Stimulated activated naive CD8-positive, alpha-beta T cell treated with anti-CD3 and anti-CD28 coated beads, Interleukin-15, amount 100 ng/mL, for 72 hours (primary cell): Measurements from ENCODE around the gene C1R.
A peak's percentile ranks its signal among the peaks of the same experiment; 100 is the strongest.

Source experiments
- ATAC-seq: fragments of 150-1000 bp; cut with Tn5 transposase; 2 replicates; pipeline ENCODE4 v1.10.0; 2021; ENCODE audit warnings: mild to moderate bottlenecking, moderate library complexity
- DNase-seq, 2 donors: peaks; one replicate each; pipeline ENCODE4 v3.0.0; 2021 to 2022
- H3K27ac Mint-ChIP-seq, 2 donors: one replicate each; pipeline ENCODE4 v1.8.0; 2022; ENCODE audit warnings: mild to moderate bottlenecking in 2 of 2, mixed read lengths in 2 of 2, moderate library complexity in 2 of 2
- H3K27me3 Mint-ChIP-seq: one replicate; pipeline ENCODE4 v1.8.0; 2022; ENCODE audit warnings: mixed read lengths
- H3K4me1 Mint-ChIP-seq: one replicate; pipeline ENCODE4 v1.8.0; 2022; ENCODE audit warnings: mild to moderate bottlenecking, mixed read lengths
- H3K4me3 Mint-ChIP-seq, 2 donors: one replicate each; pipeline ENCODE4 v1.8.0; 2022; ENCODE audit warnings: mild to moderate bottlenecking in 2 of 2, mixed read lengths in 2 of 2, moderate library complexity in 1 of 2
- H3K9me3 Mint-ChIP-seq, 2 donors: one replicate each; pipeline ENCODE4 v1.8.0; 2022; ENCODE audit warnings: mixed read lengths in 2 of 2

Gene C1R

GRCh38 chr12:7125632-7126227, 33.5 kb upstream of the C1R start:
- ATAC-seq, result no peak
- Mint-ChIP-seq H3K4me3 (no peak overlapping the region), H3K4me1 (peaks cover 24% of the 10 kb centered on the region), H3K27ac (peak overlapping the region in 1 of 2 donors; percentile 43), H3K9me3 (no peaks in the 10 kb centered on the region), H3K27me3 (no peaks in the 10 kb centered on the region)
- DNase-seq, result no peak

- H3K9me3 Mint-ChIP-seq, result no peaks in the 10 kb centered on the region
- DNase-seq, result no peak
- no peak overlapping the region for H3K4me3 Mint-ChIP-seq
- ATAC-seq, result no peak
- no peaks in the 10 kb centered on the region for H3K27me3 Mint-ChIP-seq
- no peak overlapping the region for H3K27ac Mint-ChIP-seq
- peaks cover 7% of the 10 kb centered on the region for H3K4me1 Mint-ChIP-seq
Measured at GRCh38 chr12:7123806-7124522, 31.7 kb upstream of the C1R start.

GRCh38 chr12:7122811-7123769, 30.8 kb upstream of the C1R start:
- ATAC-seq (no peak), DNase-seq (no peak)
- Mint-ChIP-seq H3K4me1 (no peaks in the 10 kb centered on the region), H3K27ac (no peak overlapping the region), H3K9me3 (no peaks in the 10 kb centered on the region), H3K27me3 (no peaks in the 10 kb centered on the region), H3K4me3 (no peak overlapping the region)

GRCh38 chr12:7121324-7121723, 29.1 kb upstream of the C1R start:
- no peak overlapping the region for H3K27ac Mint-ChIP-seq

GRCh38 chr12:7120166-7120565, 27.9 kb upstream of the C1R start:
- no peaks in the 10 kb centered on the region for H3K27me3 Mint-ChIP-seq
- H3K4me1 Mint-ChIP-seq, result peaks cover 8% of the 10 kb centered on the region
- no peak overlapping the region for H3K4me3 Mint-ChIP-seq
- H3K27ac Mint-ChIP-seq, result no peak overlapping the region
- ATAC-seq (no peak), DNase-seq (no peak)
- no peaks in the 10 kb centered on the region for H3K9me3 Mint-ChIP-seq

More at GRCh38 chr12:7121324-7121723, 29.1 kb upstream of the C1R start:
- Mint-ChIP-seq H3K9me3 (no peaks in the 10 kb centered on the region), H3K4me1 (no peaks in the 10 kb centered on the region), H3K27me3 (no peaks in the 10 kb centered on the region), H3K4me3 (no peak overlapping the region)
- DNase-seq (no peak), ATAC-seq (no peak)

DNA sequence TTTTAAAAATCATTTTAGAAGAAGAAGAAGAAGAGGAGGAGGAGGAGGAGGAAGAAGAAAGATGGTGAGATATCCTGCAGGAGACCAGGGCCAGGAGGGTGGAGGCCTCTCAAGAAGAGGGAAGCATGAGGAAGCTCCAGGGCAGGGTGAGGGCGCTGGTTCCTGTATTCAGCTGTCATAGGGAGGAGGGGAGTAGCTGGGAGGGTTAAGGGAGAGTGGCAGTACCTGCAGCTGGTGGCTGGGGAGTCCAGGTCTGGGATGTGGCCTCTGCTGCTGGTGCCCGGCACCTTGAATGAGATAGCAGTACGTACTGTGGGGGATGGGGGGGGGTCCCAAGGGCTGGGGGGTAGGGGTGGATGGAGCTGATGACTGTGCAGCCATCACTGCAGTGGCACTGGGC, 26.6 kb upstream of the C1R start:
- peaks cover 11% of the 10 kb centered on the region for H3K4me1 Mint-ChIP-seq
- DNase-seq, result no peak
- H3K9me3 Mint-ChIP-seq, result no peaks in the 10 kb centered on the region
- H3K27ac Mint-ChIP-seq, result no peak overlapping the region
- no peak for ATAC-seq
- H3K27me3 Mint-ChIP-seq, result no peaks in the 10 kb centered on the region
- H3K4me3 Mint-ChIP-seq, result no peak overlapping the region

GRCh38 chr12:7117670-7118069, 25.4 kb upstream of the C1R start:
- ATAC-seq, result no peak
- no peak for DNase-seq
- peaks cover 17% of the 10 kb centered on the region for H3K4me1 Mint-ChIP-seq
- H3K27me3 Mint-ChIP-seq, result no peaks in the 10 kb centered on the region
- H3K9me3 Mint-ChIP-seq, result no peaks in the 10 kb centered on the region
- H3K4me3 Mint-ChIP-seq, result no peak overlapping the region
- peak overlapping the region in 1 of 2 donors; percentile 58 for H3K27ac Mint-ChIP-seq

GRCh38 chr12:7116916-7117315, 24.7 kb upstream of the C1R start:
- H3K4me3 Mint-ChIP-seq, result no peak overlapping the region
- H3K9me3 Mint-ChIP-seq, result no peaks in the 10 kb centered on the region
- H3K4me1 Mint-ChIP-seq, result peaks cover 17% of the 10 kb centered on the region
- H3K27ac Mint-ChIP-seq, result no peak overlapping the region
- no peaks in the 10 kb centered on the region for H3K27me3 Mint-ChIP-seq
- no peak for ATAC-seq
- DNase-seq, result no peak

DNA sequence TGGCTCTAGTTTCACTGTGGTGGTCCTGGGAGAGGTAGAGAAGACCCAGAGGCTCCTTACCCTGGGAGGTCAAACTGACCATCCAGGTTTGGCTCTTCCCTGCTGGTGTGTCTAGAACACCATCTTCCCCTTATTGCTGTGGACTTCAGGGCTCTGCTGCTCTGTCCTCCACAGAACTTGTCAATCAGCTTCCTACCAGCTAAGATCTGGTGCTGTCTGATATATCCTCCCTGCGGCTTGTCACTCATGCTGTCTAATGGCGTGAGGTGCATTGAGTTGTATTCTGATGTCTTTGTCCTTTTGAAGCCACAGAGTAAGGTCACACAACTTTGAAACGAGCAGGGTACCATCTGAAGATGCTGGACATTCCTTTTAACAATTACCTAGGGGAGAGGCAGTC, 24.0 kb upstream of the C1R start:
- Mint-ChIP-seq H3K4me1 (peaks cover 21% of the 10 kb centered on the region), H3K4me3 (no peak overlapping the region), H3K27ac (no peak overlapping the region), H3K9me3 (no peaks in the 10 kb centered on the region), H3K27me3 (no peaks in the 10 kb centered on the region)
- no peak for DNase-seq
- ATAC-seq, result no peak

GRCh38 chr12:7114851-7115250, 22.6 kb upstream of the C1R start:
- Mint-ChIP-seq H3K27me3 (no peaks in the 10 kb centered on the region), H3K27ac (no peak overlapping the region), H3K4me3 (no peak overlapping the region), H3K9me3 (no peaks in the 10 kb centered on the region), H3K4me1 (peaks cover 34% of the 10 kb centered on the region)
- no peak for ATAC-seq
- no peak for DNase-seq

- ATAC-seq, result no peak
- Mint-ChIP-seq H3K4me3 (no peak overlapping the region), H3K27me3 (no peaks in the 10 kb centered on the region), H3K27ac (no peak overlapping the region), H3K4me1 (peaks cover 41% of the 10 kb centered on the region), H3K9me3 (no peaks in the 10 kb centered on the region)
- no peak for DNase-seq
Measured at GRCh38 chr12:7114008-7114407, 21.8 kb upstream of the C1R start.

- no peak overlapping the region for H3K27ac Mint-ChIP-seq
Measured at GRCh38 chr12:7113389-7113871, 21.2 kb upstream of the C1R start.

GRCh38 chr12:7112041-7112440, 19.8 kb upstream of the C1R start:
- Mint-ChIP-seq H3K4me3 (no peak overlapping the region), H3K27ac (no peak overlapping the region), H3K9me3 (no peaks in the 10 kb centered on the region), H3K4me1 (peaks cover 49% of the 10 kb centered on the region), H3K27me3 (no peaks in the 10 kb centered on the region)
- DNase-seq (no peak), ATAC-seq (no peak)

More at GRCh38 chr12:7113389-7113871, 21.2 kb upstream of the C1R start:
- no peaks in the 10 kb centered on the region for H3K27me3 Mint-ChIP-seq
- peak; percentile 28 to 41 for DNase-seq
- H3K4me3 Mint-ChIP-seq, result no peak overlapping the region
- H3K9me3 Mint-ChIP-seq, result no peaks in the 10 kb centered on the region
- ATAC-seq, result peak; percentile 10
- H3K4me1 Mint-ChIP-seq, result peaks cover 41% of the 10 kb centered on the region

GRCh38 chr12:7110661-7111060, 18.4 kb upstream of the C1R start:
- no peak overlapping the region for H3K27ac Mint-ChIP-seq
- peaks cover 56% of the 10 kb centered on the region for H3K4me1 Mint-ChIP-seq
- no peak for DNase-seq
- H3K27me3 Mint-ChIP-seq, result no peaks in the 10 kb centered on the region
- no peak overlapping the region for H3K4me3 Mint-ChIP-seq
- no peak for ATAC-seq
- peaks cover 9 to 12% of the 10 kb centered on the region in 2 donors for H3K9me3 Mint-ChIP-seq

DNA sequence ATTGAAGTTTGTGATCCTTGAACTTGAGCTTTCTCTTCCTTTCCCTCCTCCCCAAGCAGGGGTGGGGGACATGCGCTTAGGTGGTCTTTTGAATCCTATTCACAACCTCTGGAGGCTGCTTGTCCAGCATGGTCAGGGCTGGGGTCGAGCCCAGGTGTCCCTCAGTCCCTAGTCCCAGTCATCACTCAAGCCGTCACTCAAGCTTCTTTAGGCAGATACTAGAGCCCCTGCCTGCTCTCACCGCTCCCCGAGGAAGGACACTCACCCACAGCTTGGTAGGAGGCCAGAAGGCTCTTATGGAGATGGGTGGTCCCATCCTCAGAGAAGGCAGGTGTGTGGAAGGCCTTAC, 17.3 kb upstream of the C1R start:
- H3K4me3 Mint-ChIP-seq, result peak overlapping the region; percentile 92 to 98

More for the DNA sequence above, 17.3 kb upstream of the C1R start:
- peaks cover 52% of the 10 kb centered on the region for H3K4me1 Mint-ChIP-seq
- no peak for DNase-seq
- no peak for ATAC-seq
- peak overlapping the region in 1 of 2 donors; percentile 61 for H3K27ac Mint-ChIP-seq
- peaks cover 13 to 16% of the 10 kb centered on the region in 2 donors for H3K9me3 Mint-ChIP-seq
- H3K27me3 Mint-ChIP-seq, result no peaks in the 10 kb centered on the region
